RPMI8226 (cell line): ENCODE data around the gene SIVA1.
A peak's percentile ranks its signal among the peaks of the same experiment; 100 is the strongest.

Experiments used
- DNase-seq: peaks from one replicate; pipeline ENCODE4 v3.0.0-alpha.2; 2015

The SIVA1 gene

DNA sequence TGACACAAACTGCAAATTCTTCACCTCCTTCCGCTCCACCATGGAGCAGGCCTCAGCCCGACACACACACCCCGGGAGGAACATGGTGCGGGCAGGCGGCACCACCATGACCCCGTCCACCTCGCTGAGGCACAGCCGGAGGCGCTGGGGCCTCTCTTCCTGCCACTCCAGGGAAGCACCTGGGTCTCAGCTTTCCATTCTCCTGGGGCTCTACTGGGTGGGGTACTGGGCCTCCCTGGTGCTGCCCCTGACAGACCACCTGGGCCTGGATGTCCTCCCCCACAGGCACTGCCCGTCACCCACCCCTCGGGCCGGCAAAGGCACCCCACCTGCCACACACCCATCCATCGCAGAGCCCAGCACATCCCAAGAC, 32.7 kb downstream of the SIVA1 start:
- no peak for DNase-seq

DNA sequence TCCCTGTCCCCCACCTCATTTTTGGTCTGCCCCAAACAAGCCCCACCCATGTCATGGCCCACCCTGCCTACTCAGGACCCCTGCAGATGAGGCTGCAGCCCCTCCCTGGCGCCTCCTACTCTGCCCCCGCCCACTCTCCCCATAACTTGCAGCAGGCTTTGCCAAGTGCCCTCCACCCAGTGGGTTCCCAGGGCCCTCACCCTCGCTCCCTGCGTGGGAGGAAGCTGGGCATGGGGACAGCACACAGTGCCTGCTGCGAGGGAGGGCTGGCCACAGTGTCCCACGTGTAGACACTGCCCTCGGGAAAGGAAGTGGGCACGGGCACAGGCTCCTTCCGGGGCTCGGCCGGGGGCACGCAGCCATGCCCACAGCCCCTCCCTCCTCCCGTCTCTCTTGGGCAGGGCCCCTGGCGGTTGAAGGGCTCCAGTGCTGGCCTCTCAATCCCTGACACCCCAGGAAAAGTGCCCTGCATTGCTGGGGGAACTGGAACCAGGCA, 33.2 kb downstream of the SIVA1 start:
- DNase-seq, result no peak

DNA sequence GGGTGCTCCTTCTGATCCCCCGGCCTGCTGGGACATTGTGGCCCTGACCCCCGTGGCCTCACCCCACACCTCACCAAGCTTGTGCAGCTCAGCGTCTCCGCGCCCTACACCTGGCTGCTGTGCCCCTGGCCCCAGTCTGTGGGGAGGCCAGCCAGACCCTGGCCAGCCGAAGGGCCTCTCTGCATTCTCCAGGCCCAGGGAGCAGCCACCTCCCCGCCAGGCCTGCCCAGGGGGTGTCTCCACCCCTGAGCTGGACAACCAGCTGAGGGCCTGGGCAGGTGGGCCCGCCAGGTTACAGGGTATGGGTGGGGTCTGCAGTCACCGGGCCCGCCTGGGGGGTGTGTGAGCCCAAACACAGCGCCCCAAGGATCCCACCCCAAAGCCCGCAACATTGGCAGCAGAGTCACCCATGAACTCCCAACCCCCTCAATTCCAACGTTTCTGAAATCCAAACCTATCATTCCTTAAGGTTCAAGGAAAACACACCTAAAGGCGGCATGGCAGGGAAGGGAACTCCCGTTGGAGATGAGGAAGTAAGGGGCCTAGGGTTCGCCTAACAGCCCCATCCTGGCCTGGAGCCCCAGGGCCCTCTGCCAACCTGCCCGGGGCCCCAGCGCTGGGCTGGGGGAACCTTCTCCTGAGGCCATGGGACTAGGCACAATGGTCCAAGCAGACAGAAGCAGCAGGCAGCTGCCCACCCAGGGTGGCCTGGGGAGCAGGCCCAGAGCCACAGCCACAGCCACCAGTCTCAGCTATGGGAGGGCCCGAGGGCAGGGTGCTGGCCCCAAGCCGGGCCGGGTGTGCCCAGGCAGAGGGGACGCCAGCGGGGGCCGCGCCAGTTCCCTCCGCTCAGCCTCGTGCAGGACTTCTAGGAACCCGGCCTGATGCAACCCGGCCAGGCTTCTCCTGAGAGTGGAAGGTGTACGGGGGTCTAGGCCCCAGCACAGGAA, 34.1 kb downstream of the SIVA1 start:
- DNase-seq, result no peak

GRCh38 chr14:104787736-104788135, 34.8 kb downstream of the SIVA1 start:
- no peak for DNase-seq

DNA sequence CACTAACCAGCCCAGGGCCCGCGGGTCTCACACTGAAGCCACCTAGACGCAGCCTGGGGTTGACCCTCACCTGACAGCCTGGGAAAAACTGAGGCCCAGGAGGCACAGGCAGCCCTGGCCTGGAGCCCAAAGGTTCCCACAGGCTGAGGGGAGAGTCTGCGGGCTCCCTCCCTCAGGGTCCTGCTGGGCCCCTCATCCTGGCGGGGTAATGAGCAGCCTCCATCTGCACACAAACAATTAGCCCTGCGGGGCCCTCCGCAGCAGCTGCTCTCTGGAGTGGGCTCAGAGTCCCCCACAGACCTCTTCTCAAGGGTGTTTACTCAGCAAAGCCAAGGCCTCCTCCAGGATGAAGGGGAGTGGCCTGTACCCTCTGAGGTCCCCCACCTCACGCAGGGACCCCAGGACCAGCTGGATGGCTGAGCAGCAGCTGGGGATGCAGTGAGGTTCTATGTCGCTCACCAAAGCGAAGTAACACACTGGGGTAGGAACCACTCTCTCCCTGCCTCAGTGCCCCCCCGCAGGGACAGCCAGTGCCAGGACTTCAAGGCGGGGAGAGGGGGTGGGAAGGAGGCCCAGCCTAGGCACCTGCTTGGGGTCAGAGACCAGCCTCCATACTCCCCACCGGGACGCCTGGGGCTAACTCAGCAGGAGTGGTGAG, 35.3 kb downstream of the SIVA1 start:
- no peak for DNase-seq

DNA sequence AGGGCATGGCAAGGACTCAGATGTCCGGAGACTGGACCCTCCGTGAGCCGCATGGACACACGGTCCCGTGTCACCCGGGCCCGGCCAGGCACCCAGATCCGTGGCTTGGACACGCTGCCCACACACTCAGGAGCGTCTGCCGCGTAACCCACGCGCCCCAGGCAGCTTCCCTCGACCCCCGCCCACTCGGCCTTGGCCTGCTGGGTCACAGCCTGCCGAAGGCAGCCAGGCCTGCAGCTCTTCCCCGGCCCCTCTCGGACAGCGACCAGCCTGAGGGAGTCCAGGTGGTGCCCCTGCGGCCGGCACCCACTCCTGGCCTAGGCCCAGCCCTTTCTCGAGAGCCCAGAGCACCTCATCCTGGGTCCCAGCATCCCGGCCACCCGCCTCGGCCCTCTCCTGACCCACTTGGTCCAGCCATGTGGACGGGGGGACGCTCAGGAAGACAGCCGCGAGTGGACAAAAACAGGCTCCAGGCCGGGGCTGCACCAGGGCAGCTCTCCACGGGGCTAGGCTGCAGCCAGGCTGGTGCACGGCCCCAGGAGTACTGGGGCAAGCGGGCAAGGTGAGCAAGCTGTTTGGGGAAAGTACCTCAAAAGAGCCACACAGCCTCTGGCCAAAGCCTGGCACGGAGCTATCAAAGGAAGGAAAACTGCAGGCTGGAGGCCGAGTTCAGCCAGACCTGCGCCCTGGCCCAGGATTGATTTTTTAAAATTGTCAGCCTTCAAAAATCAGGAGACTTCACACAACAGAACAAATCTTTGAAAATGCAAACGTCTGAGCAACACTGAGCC, 36.1 kb downstream of the SIVA1 start:
- no peak for DNase-seq

DNA sequence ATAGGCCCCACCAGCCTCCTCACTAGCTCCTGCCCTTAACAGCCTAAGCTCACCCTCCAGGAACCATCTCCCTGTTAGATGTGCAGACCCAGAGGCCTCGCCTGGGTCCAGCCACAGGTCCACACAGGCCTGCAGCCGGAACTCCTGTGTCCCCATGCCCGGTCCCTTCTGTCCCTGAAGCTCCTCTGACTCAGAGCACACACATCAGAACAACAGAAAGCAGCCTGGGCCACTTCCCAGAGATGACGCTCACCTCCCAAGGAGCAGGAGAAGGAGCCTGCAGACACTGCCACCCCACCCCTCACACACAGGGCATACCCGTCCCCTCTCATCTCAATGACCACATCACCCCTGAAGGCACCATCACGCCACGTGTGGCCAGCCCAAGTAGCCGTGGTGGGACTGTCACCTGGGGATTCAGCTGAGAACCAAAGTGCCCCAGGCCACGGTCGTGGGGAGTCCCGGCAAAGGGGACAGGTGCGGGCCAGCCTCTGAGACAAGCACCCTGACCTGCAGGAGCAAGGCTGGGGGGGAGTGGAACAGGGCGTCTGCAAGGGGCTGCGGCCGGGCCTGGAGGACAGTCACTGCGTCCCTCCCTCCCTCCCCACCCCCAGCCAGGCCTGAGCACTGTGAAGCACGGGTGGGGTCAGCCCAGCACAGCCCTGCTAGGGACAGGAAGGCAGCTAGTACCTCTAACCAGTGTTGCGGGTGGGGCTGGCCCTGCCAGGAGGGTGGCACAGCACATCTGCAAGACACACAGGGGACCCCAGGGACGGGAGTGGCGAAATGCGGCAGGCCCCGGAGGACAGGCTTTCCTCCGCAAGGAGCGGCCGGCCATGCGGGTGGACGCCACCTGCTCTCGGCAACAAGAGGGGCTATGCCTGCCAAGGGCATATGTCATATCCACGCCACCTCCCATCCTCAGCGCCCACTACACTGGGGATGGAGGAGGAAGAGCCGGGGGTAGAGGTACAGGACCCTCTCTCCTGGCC, 37.1 kb downstream of the SIVA1 start:
- DNase-seq, result no peak

DNA sequence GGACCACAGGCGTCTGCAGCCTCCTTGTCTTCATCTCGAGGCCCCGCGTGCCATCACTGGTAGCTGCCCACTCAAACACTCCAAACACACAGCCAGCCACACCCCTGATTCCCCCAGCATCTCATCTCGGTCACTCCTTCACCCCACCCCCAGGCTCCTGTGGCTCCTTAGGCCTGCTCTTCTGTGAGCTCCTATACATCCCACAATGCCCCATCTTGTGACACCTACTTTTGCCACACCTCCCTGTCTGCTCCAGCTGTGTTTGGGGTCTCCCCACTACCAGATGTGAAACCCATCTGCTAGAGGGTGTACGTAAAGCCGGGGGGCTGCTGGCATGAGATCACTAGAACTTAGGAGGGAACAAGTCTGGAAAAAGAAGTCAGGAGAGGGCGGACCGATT, 38.5 kb downstream of the SIVA1 start:
- DNase-seq, result no peak

DNA sequence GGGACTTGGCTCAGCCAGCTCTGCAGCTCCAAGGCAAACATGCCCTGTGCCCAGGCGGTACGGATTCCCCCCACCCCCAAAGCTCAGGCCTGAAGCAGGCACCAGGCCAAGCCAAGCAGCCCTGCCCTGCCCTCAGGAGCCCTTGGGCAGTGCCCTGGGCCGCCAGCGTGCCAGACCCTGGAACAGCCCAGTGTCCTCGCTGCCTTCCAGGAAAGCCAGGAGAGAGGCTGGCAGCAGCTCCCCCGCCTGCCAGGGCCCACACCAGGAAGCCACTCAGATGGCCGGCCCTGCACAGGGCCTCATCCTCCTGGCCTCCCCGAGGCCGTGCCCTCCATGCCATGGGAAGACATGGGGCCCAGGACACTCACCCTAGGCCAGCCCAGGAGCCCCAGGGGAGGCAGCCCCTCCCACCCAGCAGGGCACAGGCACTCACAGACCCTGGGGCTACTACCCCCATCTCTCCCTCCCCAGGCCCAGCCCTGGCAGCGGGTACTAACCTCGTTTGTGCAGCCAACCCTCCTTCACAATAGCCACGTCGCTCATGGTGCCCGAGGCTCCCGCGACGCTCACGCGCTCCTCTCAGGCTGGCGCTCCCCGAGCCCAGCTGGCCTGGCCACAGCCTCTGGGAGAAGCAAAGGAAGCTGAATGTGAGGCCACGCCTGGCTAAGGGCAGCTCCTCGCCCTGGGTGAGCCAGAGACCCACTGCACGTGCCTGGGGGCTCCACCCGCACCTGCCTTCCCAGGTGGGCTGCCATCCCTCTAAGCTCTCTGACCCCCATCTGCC, 39.3 kb downstream of the SIVA1 start:
- DNase-seq, result no peak

DNA sequence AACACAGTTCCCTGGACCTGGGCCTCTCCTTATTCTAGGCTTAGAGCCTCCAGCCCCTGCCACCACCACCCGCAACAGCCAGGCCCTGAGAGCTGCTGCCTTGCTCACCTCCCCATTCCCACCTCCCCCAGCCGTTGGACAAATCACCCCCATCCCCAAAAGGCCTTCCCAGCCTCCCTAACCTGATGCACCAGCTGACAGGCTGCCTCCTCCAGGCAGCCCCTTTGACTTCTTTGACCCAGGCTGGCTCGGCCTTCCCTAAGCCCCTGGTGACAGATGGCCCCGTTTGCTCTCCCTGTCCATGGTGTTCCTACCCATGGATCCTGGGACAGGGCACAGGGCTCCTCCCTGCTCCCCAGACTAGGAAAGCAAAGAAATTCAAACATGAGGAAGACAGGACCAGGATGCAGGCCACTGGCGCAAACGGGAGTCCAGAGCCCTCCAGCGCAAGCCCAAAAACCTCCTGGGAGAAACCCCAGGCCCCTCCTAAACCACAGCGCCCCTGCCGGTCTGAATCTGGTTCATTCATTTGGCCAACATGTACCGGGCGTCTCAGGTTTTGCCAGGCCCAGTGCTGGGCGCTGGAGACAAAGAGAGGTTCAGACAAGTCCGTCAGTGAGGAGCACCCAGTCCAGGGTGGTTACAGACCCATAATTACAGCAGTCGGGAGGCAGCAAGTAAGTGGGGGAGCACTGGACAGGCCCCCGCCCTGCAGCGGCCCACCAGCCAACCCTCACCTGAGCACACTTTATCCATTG, 40.2 kb downstream of the SIVA1 start:
- DNase-seq, result no peak

GRCh38 chr14:104793703-104793959, 40.7 kb downstream of the SIVA1 start:
- no peak for DNase-seq

DNA sequence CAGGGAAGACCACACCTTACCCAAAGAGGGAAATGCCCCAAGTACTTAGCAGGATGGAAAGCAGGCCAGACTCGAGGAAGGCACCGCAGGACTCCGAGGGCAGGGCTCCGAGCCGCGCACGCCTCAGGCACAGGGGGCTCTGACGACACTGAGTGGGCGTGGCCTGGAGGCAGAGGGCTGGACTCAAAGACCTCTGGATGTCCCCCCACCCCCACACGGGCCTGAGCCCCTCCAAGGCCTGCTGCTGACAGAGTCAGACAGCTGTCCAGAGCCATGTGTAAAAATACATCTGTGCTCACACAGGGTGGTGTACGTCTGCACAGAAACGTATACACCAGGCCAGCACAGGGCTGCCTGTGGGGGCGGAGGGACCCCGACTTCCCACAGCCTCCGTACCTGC, 41.2 kb downstream of the SIVA1 start:
- DNase-seq, result no peak

GRCh38 chr14:104794631-104794992, 41.7 kb downstream of the SIVA1 start:
- no peak for DNase-seq

- peak; percentile 35 for DNase-seq
These were observed 42.2 kb downstream of the SIVA1 start, which contains the start of gene AKT1 for GRCh38 chr14:104794993-104795780. AKT1 (minus strand) TSS chr14:104795748; CDS start chr14:104792643, 3,105 bp downstream.

DNA sequence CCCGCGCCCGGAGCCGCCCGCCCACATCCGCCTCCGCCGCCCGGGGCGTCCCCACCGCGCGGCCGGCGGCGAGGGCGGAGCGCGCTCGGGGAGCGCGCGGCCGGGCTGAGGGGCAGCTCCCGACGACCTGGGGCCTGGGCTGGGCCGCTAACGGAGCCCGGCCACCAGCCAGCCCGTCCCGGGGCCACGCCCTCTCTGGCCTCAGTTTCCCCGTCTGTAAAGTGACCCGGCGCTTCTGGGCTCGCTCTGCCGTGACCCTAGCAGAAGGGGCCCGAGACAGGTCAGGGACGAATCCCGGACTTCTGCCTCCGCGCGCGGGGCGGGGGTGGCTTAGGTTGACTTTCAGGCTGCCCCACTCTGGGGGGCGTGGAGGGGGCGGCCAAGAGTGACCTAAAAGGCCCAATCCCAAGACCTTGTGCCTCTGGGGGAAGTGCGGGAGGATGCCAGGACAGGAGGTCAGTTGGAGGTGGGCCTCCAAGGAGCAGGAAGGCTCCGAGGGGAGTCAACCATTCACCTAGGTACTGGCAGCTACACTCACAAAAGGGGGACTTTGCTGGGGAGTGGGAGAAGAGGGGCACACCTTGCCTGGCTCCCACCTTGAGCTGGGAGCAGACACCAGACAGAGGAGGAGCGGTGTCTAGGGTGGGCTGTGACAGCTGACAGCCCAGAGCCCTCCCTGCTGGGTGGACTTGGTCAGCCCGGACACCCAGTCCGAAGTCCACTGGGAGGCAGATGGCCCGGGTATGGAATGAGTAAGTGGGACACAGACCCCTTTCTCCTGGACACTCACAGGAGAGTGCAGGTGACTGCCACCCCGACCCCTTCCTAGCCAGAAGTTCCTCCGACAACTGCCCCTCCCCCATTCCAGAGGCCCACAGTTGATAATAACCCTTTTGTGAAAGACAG, 43.1 kb downstream of the SIVA1 start:
- DNase-seq, result peak; percentile 57

GRCh38 chr14:104796687-104797081, 43.7 kb downstream of the SIVA1 start:
- DNase-seq, result no peak

- DNase-seq, result peak; percentile 91
These were observed 44.4 kb downstream of the SIVA1 start for GRCh38 chr14:104797115-104798044.
